GF-D8 (cell line): ENCODE measurements around the gene LOXL3.

ENCODE experiments used
- DNase-seq: peaks from one replicate; lab custom pipeline; 2025; lab: John Stamatoyannopoulos, UW

Gene LOXL3

GRCh38 chr2:74505448-74506246 lies 48.1 kb downstream of the LOXL3 start:
- DNase-seq: no peak

- DNase-seq: no peak
These were observed 49.2 kb downstream of the LOXL3 start for GRCh38 chr2:74504591-74504990.

- no peak for DNase-seq
These were observed 50.0 kb downstream of the LOXL3 start for GRCh38 chr2:74503506-74504475.

- peak; percentile 30 for DNase-seq
These were observed 50.8 kb downstream of the LOXL3 start for GRCh38 chr2:74502720-74503505.

GRCh38 chr2:74502147-74502719 lies 51.5 kb downstream of the LOXL3 start:
- DNase-seq: no peak

- no peak for DNase-seq
These were observed 52.2 kb downstream of the LOXL3 start for GRCh38 chr2:74501335-74502071.

- no peak for DNase-seq
These were observed 53.2 kb downstream of the LOXL3 start for GRCh38 chr2:74500578-74500946.

- DNase-seq: no peak
These were observed 53.7 kb downstream of the LOXL3 start for GRCh38 chr2:74499940-74500577.

- DNase-seq: no peak
These were observed 54.3 kb downstream of the LOXL3 start, which contains the start of gene LBX2 for GRCh38 chr2:74499267-74499939. TSS of gene LBX2 (minus strand) at chr2:74499603. CDS start at chr2:74499537, 66 bp downstream.

- no peak for DNase-seq
These were observed 55.1 kb downstream of the LOXL3 start for GRCh38 chr2:74498500-74499266.

- DNase-seq: no peak
These were observed 55.8 kb downstream of the LOXL3 start for GRCh38 chr2:74497777-74498499.

GRCh38 chr2:74496997-74497776 lies 56.6 kb downstream of the LOXL3 start:
- no peak for DNase-seq

GRCh38 chr2:74495440-74495839 lies 58.3 kb downstream of the LOXL3 start:
- no peak for DNase-seq

GRCh38 chr2:74493546-74493945 lies 60.2 kb downstream of the LOXL3 start:
- DNase-seq: no peak

- DNase-seq: no peak
These were observed 61.8 kb downstream of the LOXL3 start for GRCh38 chr2:74491648-74492544.

- no peak for DNase-seq
These were observed 63.8 kb downstream of the LOXL3 start for GRCh38 chr2:74489906-74490305.
